ENCODE measurements around the gene DESI1.
A peak's percentile ranks its signal among the peaks of the same experiment; 100 is the strongest.
"Not testable (repeated sequence)": the region's sequence is repeated elsewhere in the genome, so short reads cannot be mapped to it uniquely, and the experiment has no call there.

Gene DESI1

GRCh38 chr22:41582694-41583093 lies 38.1 kb downstream of the DESI1 start:
- DNase-seq = no peak

- no peak for DNase-seq
Measured at GRCh38 chr22:41579997-41580355, 40.9 kb downstream of the DESI1 start.

GRCh38 chr22:41579297-41579996 lies 41.4 kb downstream of the DESI1 start:
- no peak for DNase-seq

GRCh38 chr22:41578818-41579217 lies 42.0 kb downstream of the DESI1 start:
- DNase-seq = no peak

- no peak for DNase-seq
Measured at GRCh38 chr22:41578114-41578513, 42.7 kb downstream of the DESI1 start.

- no peak for DNase-seq
Measured at GRCh38 chr22:41576877-41577276, 44.0 kb downstream of the DESI1 start.

- no peak for DNase-seq
Measured at GRCh38 chr22:41575533-41575932, 45.3 kb downstream of the DESI1 start.

GRCh38 chr22:41574847-41575381 lies 45.9 kb downstream of the DESI1 start:
- DNase-seq = no peak

GRCh38 chr22:41573677-41574076 lies 47.2 kb downstream of the DESI1 start:
- no peak for DNase-seq

- DNase-seq = not testable (repeated sequence)
Measured at GRCh38 chr22:41572305-41572704, 48.5 kb downstream of the DESI1 start.

GRCh38 chr22:41571786-41572185 lies 49.1 kb downstream of the DESI1 start:
- no peak for DNase-seq

GRCh38 chr22:41570221-41570620 lies 50.6 kb downstream of the DESI1 start:
- DNase-seq = no peak

- DNase-seq = peak; percentile 32
Measured at GRCh38 chr22:41568811-41569210, 52.0 kb downstream of the DESI1 start.

- no peak for DNase-seq
Measured at GRCh38 chr22:41567512-41567768, 53.4 kb downstream of the DESI1 start.

- no peak for DNase-seq
Measured at GRCh38 chr22:41565403-41566054, 55.3 kb downstream of the DESI1 start.

GRCh38 chr22:41564563-41564962 lies 56.3 kb downstream of the DESI1 start:
- DNase-seq = no peak

- DNase-seq = no peak
Measured at GRCh38 chr22:41563051-41563711, 57.7 kb downstream of the DESI1 start.

- DNase-seq = no peak
Measured at GRCh38 chr22:41562461-41562860, 58.4 kb downstream of the DESI1 start.

GRCh38 chr22:41561788-41562187 lies 59.1 kb downstream of the DESI1 start:
- DNase-seq = no peak

- DNase-seq = no peak
Measured at GRCh38 chr22:41561335-41561734, 59.5 kb downstream of the DESI1 start.

GRCh38 chr22:41560095-41560471 lies 60.8 kb downstream of the DESI1 start:
- DNase-seq = no peak

- DNase-seq = not testable (repeated sequence)
Measured at GRCh38 chr22:41558241-41558630, 62.6 kb downstream of the DESI1 start.

- peak; percentile 84 for DNase-seq
Measured at GRCh38 chr22:41557401-41558240, 63.2 kb downstream of the DESI1 start.
